Neural progenitor cell (in vitro differentiated cells): ENCODE measurements around the gene MED6. TPM values are rescaled to one million over a fixed set of nuclear protein-coding genes. Genes with fewer than 3 reads are reported as not detected.

Experiments used
- DNase-seq: peaks from one replicate; pipeline ENCODE4 v3.0.0-alpha.2; 2016; ENCODE audit warnings: low spot score
- H2AFZ ChIP-seq: fragments of 200-600 bp; sonication (generic); replicated peaks from 2 replicates; pipeline ENCODE4 v1.6.1; 2016; ENCODE audit warnings: antibody characterized with exemption
- H3F3A ChIP-seq: fragments of 200-600 bp; sonication (generic); 2 replicates; pipeline ENCODE4 v1.6.1; 2016; ENCODE audit warnings: antibody characterized with exemption, low read depth
- H3K27ac ChIP-seq: fragments of 200-600 bp; sonication (generic); 2 replicates; pipeline ENCODE4 v1.5.1; 2016; ENCODE audit warnings: mild to moderate bottlenecking
- H3K27me3 ChIP-seq: fragments of 200-600 bp; sonication (generic); 2 replicates; pipeline ENCODE4 v1.6.1; 2016; ENCODE audit warnings: mild to moderate bottlenecking, moderate library complexity
- H3K36me3 ChIP-seq: fragments of 200-600 bp; sonication (generic); 2 replicates; pipeline ENCODE4 v1.5.1; 2016
- H3K4me1 ChIP-seq: fragments of 200-600 bp; sonication (generic); 2 replicates; pipeline ENCODE4 v1.6.1; 2016; ENCODE audit warnings: mixed run types
- H3K4me2 ChIP-seq: fragments of 200-600 bp; sonication (generic); 2 replicates; pipeline ENCODE4 v1.6.1; 2016
- H3K4me3 ChIP-seq: fragments of 200-600 bp; sonication (generic); 2 replicates; pipeline ENCODE4 v1.5.1; 2016
- H3K79me2 ChIP-seq: fragments of 200-600 bp; sonication (generic); 2 replicates; pipeline ENCODE4 v1.6.1; 2016; ENCODE audit warnings: low read depth
- H3K9ac ChIP-seq: fragments of 200-600 bp; sonication (generic); 2 replicates; pipeline ENCODE4 v1.6.1; 2016
- H3K9me3 ChIP-seq: fragments of 200-600 bp; sonication (generic); 2 replicates; pipeline ENCODE4 v1.5.1; 2016; ENCODE audit warnings: low read depth
- H4K20me1 ChIP-seq: fragments of 200-600 bp; sonication (generic); 2 replicates; pipeline ENCODE4 v1.6.1; 2016; ENCODE audit warnings: low read depth
- H3K27ac Mint-ChIP-seq: 3 replicates; pipeline ENCODE4 v1.8.0; 2021; ENCODE audit warnings: mixed read lengths
- H3K27me3 Mint-ChIP-seq: 2 replicates; pipeline ENCODE4 v1.8.0; 2022; ENCODE audit warnings: low read depth, mild to moderate bottlenecking, inconsistent platforms, moderate library complexity, mixed read lengths; ENCODE audit not compliant: insufficient read depth
- H3K36me3 Mint-ChIP-seq: 3 replicates; pipeline ENCODE4 v1.8.0; 2021; ENCODE audit warnings: mixed read lengths
- H3K4me1 Mint-ChIP-seq: 3 replicates; pipeline ENCODE4 v1.8.0; 2021; ENCODE audit warnings: mixed read lengths
- H3K4me3 Mint-ChIP-seq: 3 replicates; pipeline ENCODE4 v1.8.0; 2021; ENCODE audit warnings: mild to moderate bottlenecking, moderate library complexity, mixed read lengths
- H3K9me3 Mint-ChIP-seq: 3 replicates; pipeline ENCODE4 v1.8.0; 2020; ENCODE audit warnings: mixed read lengths
- EZH2 ChIP-seq: fragments of 200-600 bp; sonication (generic); IDR thresholded peaks from 2 replicates; pipeline ENCODE4 v1.6.1; 2017; ENCODE audit warnings: antibody characterized with exemption, mild to moderate bottlenecking, moderate library complexity
- EZH2phosphoT487 ChIP-seq: fragments of 200-600 bp; sonication (generic); IDR thresholded peaks from 2 replicates; pipeline ENCODE4 v1.6.1; 2017; ENCODE audit warnings: antibody characterized with exemption
- total RNA-seq: library from RNA; depleted of rRNA; stranded (reverse); fragments of >200 nt; gene quantifications from 2 replicates; pipeline ENCODE4 v1.2.3, GENCODE V29; 2015; ENCODE audit warnings: low replicate concordance
- TF ChIP-seq, protein P1 (sequence below): fragments of 200-600 bp; sonication (generic); IDR thresholded peaks from 2 replicates; pipeline ENCODE4 v1.5.1; 2017; ENCODE audit warnings: antibody characterized with exemption, mild to moderate bottlenecking

The MED6 gene
- total RNA-seq, 1 donor from 2014 or later = 82.0 TPM

DNA sequence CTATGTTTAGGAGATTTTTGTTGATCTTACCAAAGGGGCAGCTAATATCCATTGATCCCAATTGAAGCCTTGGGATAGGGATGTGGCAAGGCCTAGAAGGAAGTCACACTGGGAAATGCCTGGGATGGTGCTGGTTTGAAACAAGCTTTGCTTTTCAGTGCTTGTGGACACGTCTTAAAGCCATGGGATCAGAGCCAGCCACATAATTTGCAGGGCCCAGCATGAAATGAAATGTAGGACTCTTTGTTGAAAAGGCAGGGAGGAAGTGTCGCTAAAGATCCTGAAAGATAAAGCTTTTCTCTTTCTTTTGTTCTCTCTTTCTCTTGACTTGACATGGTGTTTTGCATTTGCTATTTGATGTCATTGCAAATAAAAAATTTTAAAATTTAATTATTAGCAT is 46.2 kb upstream of the MED6 start:
- Mint-ChIP-seq H3K4me1 (peaks cover 31% of the 10 kb centered on the region), H3K4me3 (peak overlapping the region; percentile 39)
- no peak overlapping the region for H3K27ac ChIP-seq

DNA sequence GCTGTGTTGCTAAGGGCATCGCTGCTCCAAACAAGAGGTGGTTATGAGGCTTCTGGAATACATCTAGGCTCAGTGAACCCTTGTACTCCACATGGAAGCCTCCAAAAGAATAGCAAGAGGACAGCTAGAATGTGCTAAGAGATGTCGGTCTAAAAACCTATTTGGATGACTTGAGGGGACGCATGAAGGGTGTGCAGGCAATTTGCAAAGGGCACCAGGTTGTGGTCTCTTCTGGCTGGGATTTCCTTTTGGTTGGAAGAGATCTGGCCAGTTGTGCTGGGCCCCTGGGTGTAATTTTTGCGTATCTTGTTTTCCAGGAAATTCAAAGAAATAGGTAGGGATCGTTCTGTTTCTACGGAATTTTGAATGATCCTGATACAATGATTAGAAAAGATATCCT is 45.4 kb upstream of the MED6 start:
- peaks cover 25% of the 10 kb centered on the region for H3K79me2 ChIP-seq
- H3K27ac Mint-ChIP-seq = no peak overlapping the region
- peaks cover 11% of the 10 kb centered on the region for H4K20me1 ChIP-seq
- no peaks in the 10 kb centered on the region for H3K9me3 ChIP-seq
- H3K9ac ChIP-seq = no peak overlapping the region
- H3K4me1 ChIP-seq = peaks cover 20% of the 10 kb centered on the region
- H2AFZ ChIP-seq = no peak overlapping the region
- H3K27me3 ChIP-seq = peaks cover 30% of the 10 kb centered on the region
- peaks cover 32% of the 10 kb centered on the region for H3K4me1 Mint-ChIP-seq
- peaks cover 5% of the 10 kb centered on the region for H3F3A ChIP-seq
- no peaks in the 10 kb centered on the region for H3K36me3 ChIP-seq
- H3K4me3 Mint-ChIP-seq = no peak overlapping the region
- TF ChIP-seq EZH2 = no peak
- TF ChIP-seq, protein P1, sequence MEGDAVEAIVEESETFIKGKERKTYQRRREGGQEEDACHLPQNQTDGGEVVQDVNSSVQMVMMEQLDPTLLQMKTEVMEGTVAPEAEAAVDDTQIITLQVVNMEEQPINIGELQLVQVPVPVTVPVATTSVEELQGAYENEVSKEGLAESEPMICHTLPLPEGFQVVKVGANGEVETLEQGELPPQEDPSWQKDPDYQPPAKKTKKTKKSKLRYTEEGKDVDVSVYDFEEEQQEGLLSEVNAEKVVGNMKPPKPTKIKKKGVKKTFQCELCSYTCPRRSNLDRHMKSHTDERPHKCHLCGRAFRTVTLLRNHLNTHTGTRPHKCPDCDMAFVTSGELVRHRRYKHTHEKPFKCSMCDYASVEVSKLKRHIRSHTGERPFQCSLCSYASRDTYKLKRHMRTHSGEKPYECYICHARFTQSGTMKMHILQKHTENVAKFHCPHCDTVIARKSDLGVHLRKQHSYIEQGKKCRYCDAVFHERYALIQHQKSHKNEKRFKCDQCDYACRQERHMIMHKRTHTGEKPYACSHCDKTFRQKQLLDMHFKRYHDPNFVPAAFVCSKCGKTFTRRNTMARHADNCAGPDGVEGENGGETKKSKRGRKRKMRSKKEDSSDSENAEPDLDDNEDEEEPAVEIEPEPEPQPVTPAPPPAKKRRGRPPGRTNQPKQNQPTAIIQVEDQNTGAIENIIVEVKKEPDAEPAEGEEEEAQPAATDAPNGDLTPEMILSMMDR = no peak
- TF ChIP-seq EZH2phosphoT487 = no peak
- H3K36me3 Mint-ChIP-seq = peaks cover 10% of the 10 kb centered on the region
- no peak overlapping the region for H3K4me2 ChIP-seq
- no peak for DNase-seq
- H3K27ac ChIP-seq = no peak overlapping the region
- H3K4me3 ChIP-seq = no peak overlapping the region
- no peaks in the 10 kb centered on the region for H3K27me3 Mint-ChIP-seq
- no peaks in the 10 kb centered on the region for H3K9me3 Mint-ChIP-seq

More for the DNA sequence above, 46.2 kb upstream of the MED6 start:
- Histone ChIP-seq H3K79me2 (peaks cover 25% of the 10 kb centered on the region), H4K20me1 (peaks cover 11% of the 10 kb centered on the region), H3F3A (no peaks in the 10 kb centered on the region), H3K4me2 (no peak overlapping the region), H3K9ac (no peak overlapping the region), H3K9me3 (no peaks in the 10 kb centered on the region), H2AFZ (no peak overlapping the region), H3K36me3 (no peaks in the 10 kb centered on the region), H3K27me3 (peaks cover 25% of the 10 kb centered on the region), H3K4me1 (peaks cover 20% of the 10 kb centered on the region), H3K4me3 (no peak overlapping the region)
- H3K36me3 Mint-ChIP-seq = peaks cover 14% of the 10 kb centered on the region
- DNase-seq = peak; percentile 13
- peak overlapping the region; percentile 80 for H3K27ac Mint-ChIP-seq
- H3K9me3 Mint-ChIP-seq = no peaks in the 10 kb centered on the region
- TF ChIP-seq EZH2 (no peak), EZH2phosphoT487 (no peak)
- TF ChIP-seq, protein P1 = no peak
- no peaks in the 10 kb centered on the region for H3K27me3 Mint-ChIP-seq

DNA sequence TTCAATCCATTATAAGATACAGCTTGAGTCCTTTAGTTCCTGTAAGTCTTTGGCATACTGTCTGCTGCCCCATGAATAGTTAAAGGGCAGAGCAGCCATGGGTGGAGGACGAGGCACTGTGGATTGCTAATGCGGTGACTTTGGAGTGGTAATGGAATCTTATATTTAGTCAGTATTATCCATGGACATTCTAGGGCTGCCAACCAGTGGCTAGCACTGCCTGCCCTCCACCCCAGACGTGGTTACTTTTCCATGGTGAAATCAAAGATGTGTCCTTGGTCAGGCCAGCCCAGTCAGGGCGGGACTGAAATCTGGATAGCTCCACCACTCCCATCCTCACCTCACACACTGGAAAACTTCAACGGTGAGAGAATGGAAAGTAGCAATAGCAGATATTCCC is 43.5 kb upstream of the MED6 start:
- no peak overlapping the region for H3K27ac Mint-ChIP-seq
- no peak overlapping the region for H3K9ac ChIP-seq
- no peaks in the 10 kb centered on the region for H3K9me3 ChIP-seq
- peaks cover 4% of the 10 kb centered on the region for H3K27me3 Mint-ChIP-seq
- H3K4me1 ChIP-seq = peaks cover 20% of the 10 kb centered on the region
- no peak overlapping the region for H3K27ac ChIP-seq
- no peak for TF ChIP-seq EZH2
- TF ChIP-seq EZH2phosphoT487 = no peak
- TF ChIP-seq, protein P1 = no peak
- H3K4me3 ChIP-seq = no peak overlapping the region
- H3F3A ChIP-seq = peaks cover 15% of the 10 kb centered on the region
- H4K20me1 ChIP-seq = peaks cover 11% of the 10 kb centered on the region
- H3K27me3 ChIP-seq = peaks cover 47% of the 10 kb centered on the region
- no peak for DNase-seq
- H3K36me3 ChIP-seq = no peaks in the 10 kb centered on the region
- H3K36me3 Mint-ChIP-seq = peaks cover 8% of the 10 kb centered on the region
- no peak overlapping the region for H2AFZ ChIP-seq
- peak overlapping the region; percentile 81 for H3K4me2 ChIP-seq
- peaks cover 25% of the 10 kb centered on the region for H3K79me2 ChIP-seq
- H3K4me3 Mint-ChIP-seq = peak overlapping the region; percentile 95
- peaks cover 42% of the 10 kb centered on the region for H3K4me1 Mint-ChIP-seq
- H3K9me3 Mint-ChIP-seq = no peaks in the 10 kb centered on the region
